Kidney glomerular epithelial cell (primary cell): ENCODE measurements around the gene FZD10.

Experiments used
- DNase-seq: peaks from one replicate; lab custom pipeline; 2025; lab: John Stamatoyannopoulos, UW

The FZD10 gene

DNA sequence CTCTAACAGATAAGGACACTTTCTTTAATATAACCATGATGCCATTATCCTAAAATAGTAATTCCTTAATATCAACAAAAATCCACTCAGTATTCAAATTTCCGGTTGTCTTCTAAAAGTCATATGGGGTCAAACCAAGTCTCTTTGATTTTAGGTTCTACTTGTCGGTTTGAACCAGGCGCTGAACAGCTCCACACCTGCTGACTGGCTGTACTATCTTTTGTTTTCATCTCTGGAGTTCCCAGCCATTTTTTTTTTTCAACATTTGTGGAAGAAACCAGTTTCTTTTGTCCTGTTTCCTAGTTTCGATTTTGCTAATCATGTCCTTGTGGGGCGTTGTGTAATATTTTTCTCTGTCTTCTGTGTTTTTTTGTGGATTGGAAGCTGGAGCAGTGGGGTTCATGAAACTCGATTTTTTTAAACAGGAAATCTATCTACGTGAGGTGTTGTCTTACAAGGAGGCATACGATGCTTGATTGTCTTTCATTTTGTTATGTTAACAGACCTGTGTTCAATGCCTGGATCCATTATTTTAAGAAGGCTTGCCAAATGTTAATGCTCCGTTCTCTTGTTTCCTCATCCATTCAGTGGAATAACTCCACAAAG is 50.2 kb downstream of the FZD10 start:
- DNase-seq: no peak

DNA sequence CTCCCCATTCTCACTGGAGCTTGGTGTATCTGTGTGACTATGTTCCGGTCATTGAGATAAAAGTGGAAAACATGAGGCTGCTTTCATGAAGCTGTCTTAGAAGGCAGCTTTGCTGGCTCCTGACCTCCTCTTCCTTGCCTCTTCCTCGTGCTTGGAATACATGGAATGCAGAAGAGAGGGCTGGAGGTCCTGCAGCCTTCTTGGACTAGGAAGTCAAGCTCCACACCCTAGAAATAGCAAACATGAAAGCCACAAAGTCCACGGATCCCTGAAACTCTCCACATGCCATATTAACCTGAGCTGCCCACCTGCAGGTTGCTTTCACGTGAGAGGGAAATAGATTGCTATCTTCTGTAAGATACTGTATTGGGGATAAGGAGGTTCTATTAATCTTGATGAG is 51.0 kb downstream of the FZD10 start:
- no peak for DNase-seq

DNA sequence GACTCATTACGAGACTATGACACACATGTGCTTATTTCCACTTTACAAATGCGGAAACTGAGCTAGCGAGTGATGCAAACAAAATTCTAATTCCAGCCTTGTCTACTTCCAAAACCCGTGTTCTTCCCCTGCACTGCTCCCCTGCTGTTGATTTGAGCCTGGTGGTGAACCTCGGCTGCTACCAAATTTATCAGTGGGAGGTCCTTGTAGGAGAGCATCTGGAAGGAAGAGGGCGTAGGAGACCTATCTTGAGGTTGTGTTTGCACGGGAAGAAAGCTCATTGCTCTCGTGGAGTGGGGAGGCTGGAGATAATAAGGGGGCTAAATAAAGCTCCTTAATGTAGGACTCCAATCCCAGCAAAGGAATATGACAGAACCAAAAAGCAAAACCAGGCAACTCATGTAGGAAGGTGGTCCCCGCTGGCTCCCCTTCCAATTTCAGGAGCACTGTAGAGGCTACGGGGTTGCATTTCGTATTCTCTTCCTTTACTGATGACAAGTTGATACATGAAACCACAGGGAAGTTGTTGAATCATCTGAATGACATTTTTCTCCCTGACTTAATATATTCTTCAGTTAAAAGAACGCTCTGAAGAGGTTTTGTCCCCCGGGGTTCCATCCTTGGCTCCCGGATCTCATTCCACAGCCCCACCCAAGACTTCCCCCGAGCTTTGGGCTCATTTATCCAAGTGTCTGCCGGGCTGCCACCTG is 52.6 kb downstream of the FZD10 start:
- no peak for DNase-seq
